GM11168 (cell line): Measurements from ENCODE around the gene MSTN.
"Not testable (repeated sequence)": the region's sequence is repeated elsewhere in the genome, so short reads cannot be mapped to it uniquely, and the experiment has no call there.

Experiments used
- in situ Hi-C: fragments of 300-500 bp; cut with MboI; formaldehyde crosslinking; loops from one replicate; pipeline ENCODE4 v1.12.0; 2022; ENCODE audit warnings: low sequenced_read_pairs; ENCODE audit not compliant: unreplicated experiment

Gene MSTN

GRCh38 chr2:190069936-190070696 is 7.6 kb upstream of the MSTN start:
- in situ Hi-C loops, result loop anchor here (10.0 to 25.0 kb wide), 2 partner anchors 275 to 408 kb away; partner anchors contain the start of genes ANKAR and ASNSD1

GRCh38 chr2:190068764-190069163 is 6.2 kb upstream of the MSTN start:
- in situ Hi-C loops, result loop anchor here (10.0 to 25.0 kb wide), 2 partner anchors 274 to 406 kb away; partner anchors contain the start of genes ANKAR and ASNSD1

DNA sequence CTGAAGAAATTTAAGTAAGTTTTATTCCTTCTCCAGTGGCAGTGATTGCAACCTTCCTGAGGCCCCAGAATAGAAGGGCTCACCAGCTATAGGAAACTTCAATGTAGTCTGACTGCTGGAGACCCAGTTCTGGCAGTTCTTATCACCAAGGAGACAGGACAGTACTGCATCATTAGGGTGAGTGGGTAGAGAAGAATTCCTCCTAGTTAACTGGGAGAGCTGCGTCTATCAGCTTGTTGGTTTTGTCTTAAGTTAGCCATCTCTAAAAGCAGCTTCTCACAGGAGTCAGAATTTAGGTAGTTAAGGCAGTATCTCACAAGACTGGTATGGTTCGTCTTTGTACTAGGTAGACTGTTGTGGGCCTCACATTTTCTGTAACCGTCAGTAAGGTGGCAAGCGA is 3.3 kb upstream of the MSTN start:
- in situ Hi-C loops, result loop anchor here (10.0 to 25.0 kb wide), 2 partner anchors 271 to 404 kb away; partner anchors contain the start of genes ANKAR and ASNSD1

DNA sequence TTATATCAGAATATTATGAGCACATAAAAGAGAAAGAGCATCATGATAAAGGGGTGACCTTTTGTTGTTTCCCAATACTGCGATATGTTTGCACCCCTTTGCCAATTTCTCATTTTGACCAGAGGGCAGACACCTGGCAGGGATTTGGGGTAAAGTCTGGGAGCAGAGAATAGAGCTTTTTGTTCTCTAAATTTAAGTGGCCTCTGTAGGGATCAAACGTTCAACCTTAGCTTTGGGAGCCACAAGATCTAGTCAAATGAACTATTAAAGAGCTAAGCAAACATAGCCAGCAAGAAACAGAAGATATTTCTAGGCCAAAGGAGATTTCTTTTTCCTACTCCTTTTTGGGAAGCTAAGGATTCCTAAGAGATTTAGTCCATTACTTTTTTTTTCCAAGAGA is 1.1 kb upstream of the MSTN start:
- in situ Hi-C loops, result loop anchor here (10.0 to 25.0 kb wide), 2 partner anchors 269 to 401 kb away; partner anchors contain the start of genes ANKAR and ASNSD1

DNA sequence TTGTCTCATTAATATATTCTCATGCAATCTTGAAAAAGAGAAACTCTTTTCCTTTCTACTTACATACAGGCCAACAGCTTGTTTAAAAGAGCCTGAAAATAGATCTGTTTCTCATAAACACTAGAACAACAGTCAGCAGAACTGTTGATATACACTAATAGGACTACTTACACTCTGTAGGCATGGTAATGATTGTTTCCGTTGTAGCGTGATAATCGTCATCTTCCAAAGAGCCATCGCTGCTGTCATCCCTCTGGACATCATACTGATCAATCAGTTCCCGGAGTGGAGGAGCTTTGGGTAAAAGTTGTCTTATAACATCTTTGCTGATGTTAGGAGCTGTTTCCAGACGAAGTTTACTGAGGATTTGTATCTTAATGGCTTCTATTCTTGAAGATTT is 476 bp downstream of the MSTN start:
- in situ Hi-C loops, result loop anchor here (10.0 to 25.0 kb wide), 2 partner anchors 267 to 400 kb away; partner anchors contain the start of genes ANKAR and ASNSD1

GRCh38 chr2:190060626-190061025 is 1.9 kb downstream of the MSTN start:
- in situ Hi-C loops, result loop anchor here (10.0 to 25.0 kb wide), 2 partner anchors 266 to 398 kb away; partner anchors contain the start of genes ANKAR and ASNSD1

GRCh38 chr2:190060019-190060418 is 2.5 kb downstream of the MSTN start:
- in situ Hi-C loops, result loop anchor here (10.0 to 25.0 kb wide), 2 partner anchors 265 to 398 kb away; partner anchors contain the start of genes ANKAR and ASNSD1

GRCh38 chr2:190053426-190053825 is 9.1 kb downstream of the MSTN start:
- in situ Hi-C loops, result loop anchor here (25.0 kb wide), 1 partner anchor 391 kb away; the partner anchor contains the start of genes ANKAR and ASNSD1

- in situ Hi-C loops, result loop anchor here (25.0 kb wide), 1 partner anchor 390 kb away; the partner anchor contains the start of genes ANKAR and ASNSD1
These were observed 10.2 kb downstream of the MSTN start for GRCh38 chr2:190052307-190052706.

GRCh38 chr2:190051223-190051622 is 11.3 kb downstream of the MSTN start:
- in situ Hi-C loops, result loop anchor here (25.0 kb wide), 1 partner anchor 389 kb away; the partner anchor contains the start of genes ANKAR and ASNSD1

- in situ Hi-C loops, result loop anchor here (25.0 kb wide), 1 partner anchor 388 kb away; the partner anchor contains the start of genes ANKAR and ASNSD1
These were observed 12.5 kb downstream of the MSTN start for GRCh38 chr2:190050001-190050400.

GRCh38 chr2:190044866-190045265 is 17.7 kb downstream of the MSTN start:
- in situ Hi-C loops, result no loop called here

GRCh38 chr2:190043441-190043840 is 19.1 kb downstream of the MSTN start:
- in situ Hi-C loops, result no loop called here

GRCh38 chr2:190036071-190036470 is 26.5 kb downstream of the MSTN start:
- in situ Hi-C loops, result no loop called here

DNA sequence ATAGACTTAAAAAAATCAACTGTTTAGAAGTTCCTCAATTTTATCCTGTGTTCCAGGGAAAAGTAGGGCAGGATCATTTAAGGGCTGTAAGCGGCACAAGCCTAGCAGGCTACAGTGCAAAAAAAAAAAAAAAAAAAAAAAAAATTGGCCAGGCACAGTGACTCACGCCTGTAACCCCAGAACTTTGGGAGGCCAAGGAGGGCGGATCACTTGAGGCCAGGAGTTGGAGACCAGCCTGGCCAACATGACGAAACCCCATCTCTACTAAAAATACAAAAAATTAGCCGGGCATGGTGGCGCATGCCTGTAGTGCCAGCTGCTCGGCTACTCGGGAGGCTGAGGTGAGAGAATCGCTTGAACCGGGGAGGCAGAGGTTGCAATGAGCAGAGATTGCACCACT is 28.1 kb downstream of the MSTN start:
- in situ Hi-C loops, result not testable (repeated sequence)

DNA sequence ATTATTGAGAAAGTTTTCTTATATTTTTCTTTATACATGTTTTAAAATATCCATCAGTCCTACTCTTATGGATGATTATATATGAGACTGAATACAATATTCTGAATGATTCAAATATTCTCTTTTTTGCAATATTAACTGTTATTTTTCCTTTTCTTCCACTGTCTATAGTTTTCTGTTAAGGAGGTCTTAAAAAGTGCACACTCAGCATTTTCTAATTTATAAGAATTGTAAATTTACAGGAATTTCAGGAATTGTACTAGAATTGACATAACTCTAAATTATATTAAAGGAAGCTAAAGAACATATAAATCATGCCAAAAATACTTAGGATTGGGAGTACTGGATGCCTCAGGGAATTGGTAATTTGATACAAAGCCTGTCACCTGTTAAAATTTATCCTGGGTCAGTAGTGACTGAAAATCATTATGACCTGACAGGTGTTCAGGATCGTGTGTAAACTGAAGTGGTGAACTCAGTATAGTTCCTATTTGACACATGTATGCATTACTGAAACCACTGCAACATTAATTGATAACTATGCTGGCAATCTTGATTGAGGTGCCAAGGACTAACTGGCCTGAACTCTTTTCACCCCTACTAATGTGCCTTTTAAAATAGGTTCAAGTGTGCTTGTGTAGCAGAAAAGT is 30.4 kb downstream of the MSTN start:
- in situ Hi-C loops, result no loop called here

- in situ Hi-C loops, result no loop called here
These were observed 38.7 kb downstream of the MSTN start for GRCh38 chr2:190023860-190024259.

DNA sequence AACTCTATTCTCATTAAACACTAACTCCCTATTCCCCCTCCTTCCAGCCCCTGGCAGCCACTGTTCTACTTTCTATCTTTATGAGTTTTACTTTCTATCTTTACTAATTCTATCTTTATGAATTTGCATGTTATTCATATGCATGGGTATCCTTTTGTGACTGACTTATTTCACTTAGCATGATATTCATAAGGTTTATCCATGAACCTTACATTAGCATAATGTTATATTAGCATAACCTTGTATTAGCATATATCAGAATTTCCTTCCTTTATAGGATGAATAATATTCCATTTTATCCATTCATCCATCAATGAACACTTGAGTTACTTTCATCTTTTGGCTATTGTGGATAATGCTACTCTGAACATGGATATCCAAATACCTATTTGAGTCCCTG is 41.8 kb downstream of the MSTN start:
- in situ Hi-C loops, result no loop called here

GRCh38 chr2:190017837-190018236 is 44.7 kb downstream of the MSTN start:
- in situ Hi-C loops, result no loop called here

DNA sequence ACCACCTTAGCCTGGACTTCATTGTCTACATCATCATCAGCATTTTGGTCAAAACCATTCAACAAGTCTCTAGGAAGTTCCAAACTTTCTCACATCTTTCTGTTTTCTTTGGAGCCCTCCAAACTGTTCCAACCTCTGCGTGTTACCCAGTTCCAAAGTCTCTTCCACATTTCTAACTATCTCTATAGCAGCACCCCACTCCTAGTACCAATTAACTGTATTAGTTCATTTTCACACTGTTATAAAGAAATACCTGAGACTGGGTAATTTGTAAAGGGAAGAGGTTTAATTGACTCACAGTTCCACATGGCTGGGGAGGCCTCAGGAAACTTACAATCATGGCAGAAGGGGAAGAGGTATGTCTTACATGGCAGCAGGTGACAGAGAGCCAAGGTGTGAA is 46.6 kb downstream of the MSTN start:
- in situ Hi-C loops, result not testable (repeated sequence)
